ENCODE measurements around the gene XKR7. TPM values are rescaled to one million over a fixed set of nuclear protein-coding genes. Genes with fewer than 3 reads are reported as not detected.
"Not testable (repeated sequence)": the region's sequence is repeated elsewhere in the genome, so short reads cannot be mapped to it uniquely, and the experiment has no call there.

The XKR7 gene
- total RNA-seq, 1 donor from 2014 or later, result 12.6 TPM

GRCh38 chr20:32017711-32018251 is 49.8 kb downstream of the XKR7 start:
- no peak for DNase-seq

- no peak for DNase-seq
Observed at GRCh38 chr20:32018269-32019155, 50.6 kb downstream of the XKR7 start.

GRCh38 chr20:32019156-32019510 is 51.2 kb downstream of the XKR7 start:
- no peak for DNase-seq

- no peak for DNase-seq
Observed at GRCh38 chr20:32019563-32020463, 51.9 kb downstream of the XKR7 start.

GRCh38 chr20:32021091-32021490 is 53.1 kb downstream of the XKR7 start:
- no peak for DNase-seq

- no peak for DNase-seq
Observed at GRCh38 chr20:32024683-32025295, 56.8 kb downstream of the XKR7 start.

- no peak for DNase-seq
Observed at GRCh38 chr20:32027643-32028042, 59.7 kb downstream of the XKR7 start.

GRCh38 chr20:32028647-32029372 is 60.9 kb downstream of the XKR7 start:
- no peak for DNase-seq

GRCh38 chr20:32029561-32029960 is 61.6 kb downstream of the XKR7 start:
- DNase-seq, result no peak

- peak; percentile 42 for DNase-seq
Observed at GRCh38 chr20:32031007-32031958, 63.3 kb downstream of the XKR7 start.

GRCh38 chr20:32033316-32033715 is 65.4 kb downstream of the XKR7 start:
- DNase-seq, result no peak

GRCh38 chr20:32033721-32034120 is 65.8 kb downstream of the XKR7 start:
- DNase-seq, result not testable (repeated sequence)

GRCh38 chr20:32034581-32035425 is 66.9 kb downstream of the XKR7 start:
- no peak for DNase-seq

GRCh38 chr20:32035426-32035779 is 67.5 kb downstream of the XKR7 start:
- DNase-seq, result no peak

GRCh38 chr20:32036252-32036651 is 68.3 kb downstream of the XKR7 start:
- no peak for DNase-seq

- no peak for DNase-seq
Observed at GRCh38 chr20:32036716-32037485, 69.0 kb downstream of the XKR7 start.

GRCh38 chr20:32037929-32038328 is 70.0 kb downstream of the XKR7 start:
- no peak for DNase-seq

- DNase-seq, result no peak
Observed at GRCh38 chr20:32040142-32040953, 72.4 kb downstream of the XKR7 start.
